Upper lobe of right lung (tissue), 1 donor: ENCODE data around the gene MYO1E. TPM values are rescaled to one million over a fixed set of nuclear protein-coding genes. Genes with fewer than 3 reads are reported as not detected.
"Not testable (repeated sequence)": the region's sequence is repeated elsewhere in the genome, so short reads cannot be mapped to it uniquely, and the experiment has no call there.

Source experiments
- ATAC-seq: fragments of 200-7000 bp; cut with Tn5 transposase; one replicate; pipeline ENCODE4 v1.9.1; 2020; ENCODE audit warnings: mild to moderate bottlenecking, moderate library complexity
- DNase-seq: peaks from one replicate; pipeline ENCODE4 v3.0.0-alpha.2; 2020
- H3K27ac ChIP-seq: fragments of 200-600 bp; one replicate; pipeline ENCODE4 v1.8.0; 2022
- H3K27me3 ChIP-seq: fragments of 200-600 bp; one replicate; pipeline ENCODE4 v1.8.0; 2022; ENCODE audit warnings: mild to moderate bottlenecking
- H3K36me3 ChIP-seq: fragments of 200-600 bp; one replicate; pipeline ENCODE4 v1.8.0; 2022
- H3K4me1 ChIP-seq: fragments of 200-600 bp; one replicate; pipeline ENCODE4 v1.8.0; 2022
- H3K4me3 ChIP-seq: fragments of 200-600 bp; one replicate; pipeline ENCODE4 v1.8.0; 2022; ENCODE audit warnings: mild to moderate bottlenecking
- H3K9me3 ChIP-seq: fragments of 200-600 bp; one replicate; pipeline ENCODE4 v1.8.0; 2022
- intact Hi-C: fragments of 100-400 bp; cut with DNase I; formaldehyde crosslinking; loops from one replicate; pipeline ENCODE4 v1.11.0; 2022
- total RNA-seq: library from RNA; stranded (reverse); fragmentation: NEBNext Ultra II Directional; extraction: Animal tissue kit (Norgen Biotek cat#: 25700); gene quantifications from one replicate; pipeline ENCODE4 v1.2.1, GENCODE V29; 2021
- TF ChIP-seq, protein P1 (sequence below): fragments of 200-600 bp; IDR thresholded peaks from one replicate; pipeline ENCODE4 v1.8.0; 2022; ENCODE audit warnings: antibody characterized with exemption
- donor health status: DM: no; HTN: yes; CAD: no; lungs with severe emphysema.

MYO1E gene
- total RNA-seq, 1 donor from 2014 or later, result 98.4 TPM

DNA sequence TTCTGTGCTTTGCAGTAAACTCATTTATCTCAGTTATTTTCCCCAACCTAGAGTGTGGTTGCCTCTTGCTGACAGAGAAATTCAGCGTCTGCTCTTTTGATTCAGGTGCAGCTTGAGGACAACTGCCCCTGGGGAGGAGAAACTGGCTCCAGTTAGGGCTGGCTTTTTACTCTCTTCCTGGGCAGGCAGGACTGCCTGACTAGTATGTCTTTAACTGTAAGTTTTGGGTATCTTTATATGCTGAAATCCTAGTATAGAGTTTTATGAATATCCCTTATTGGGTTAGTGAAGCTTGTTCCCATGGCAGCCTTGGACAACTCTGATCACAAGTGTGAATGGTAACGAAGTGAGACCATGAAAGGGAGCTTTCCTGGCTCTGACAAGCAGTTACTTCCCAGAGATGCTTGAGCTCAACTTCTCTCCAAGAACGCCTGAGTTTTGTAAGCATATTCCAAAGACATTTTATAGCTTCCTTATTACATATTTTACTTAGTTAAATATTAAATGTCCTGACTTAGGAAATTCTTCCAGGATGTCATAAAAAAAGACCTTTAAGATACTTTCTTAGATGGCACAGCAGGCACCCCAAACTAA lies 240.6 kb downstream of the MYO1E start:
- no peaks in the 10 kb centered on the region for H3K27me3 ChIP-seq
- TF ChIP-seq, protein P1, sequence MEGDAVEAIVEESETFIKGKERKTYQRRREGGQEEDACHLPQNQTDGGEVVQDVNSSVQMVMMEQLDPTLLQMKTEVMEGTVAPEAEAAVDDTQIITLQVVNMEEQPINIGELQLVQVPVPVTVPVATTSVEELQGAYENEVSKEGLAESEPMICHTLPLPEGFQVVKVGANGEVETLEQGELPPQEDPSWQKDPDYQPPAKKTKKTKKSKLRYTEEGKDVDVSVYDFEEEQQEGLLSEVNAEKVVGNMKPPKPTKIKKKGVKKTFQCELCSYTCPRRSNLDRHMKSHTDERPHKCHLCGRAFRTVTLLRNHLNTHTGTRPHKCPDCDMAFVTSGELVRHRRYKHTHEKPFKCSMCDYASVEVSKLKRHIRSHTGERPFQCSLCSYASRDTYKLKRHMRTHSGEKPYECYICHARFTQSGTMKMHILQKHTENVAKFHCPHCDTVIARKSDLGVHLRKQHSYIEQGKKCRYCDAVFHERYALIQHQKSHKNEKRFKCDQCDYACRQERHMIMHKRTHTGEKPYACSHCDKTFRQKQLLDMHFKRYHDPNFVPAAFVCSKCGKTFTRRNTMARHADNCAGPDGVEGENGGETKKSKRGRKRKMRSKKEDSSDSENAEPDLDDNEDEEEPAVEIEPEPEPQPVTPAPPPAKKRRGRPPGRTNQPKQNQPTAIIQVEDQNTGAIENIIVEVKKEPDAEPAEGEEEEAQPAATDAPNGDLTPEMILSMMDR, result no peak
- no peak overlapping the region for H3K4me3 ChIP-seq
- peaks cover 29% of the 10 kb centered on the region for H3K36me3 ChIP-seq
- H3K27ac ChIP-seq, result no peak overlapping the region
- intact Hi-C loops, result no loop called here
- ATAC-seq (no peak), DNase-seq (no peak)
- no peaks in the 10 kb centered on the region for H3K4me1 ChIP-seq
- no peaks in the 10 kb centered on the region for H3K9me3 ChIP-seq

DNA sequence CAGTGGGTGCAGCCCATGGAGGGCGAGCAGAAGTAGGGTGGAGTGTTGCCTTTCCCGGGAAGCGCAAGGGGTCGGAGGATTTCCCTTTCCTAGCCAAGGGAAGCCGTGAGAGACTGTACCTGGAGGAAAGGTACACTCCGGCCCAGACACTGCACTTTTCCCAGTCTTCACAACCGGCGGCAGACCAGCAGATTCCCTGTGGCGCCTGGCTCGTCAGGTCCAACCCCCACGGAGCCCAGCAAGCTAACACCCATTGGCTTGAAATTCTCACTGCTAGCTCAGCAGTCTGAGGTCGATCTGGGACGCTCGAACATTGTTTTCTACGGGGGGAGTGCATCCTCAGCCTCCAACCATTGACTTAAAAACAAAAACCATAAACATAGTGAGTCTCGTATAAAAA lies 241.2 kb downstream of the MYO1E start:
- ATAC-seq (no peak), DNase-seq (no peak)
- H3K27ac ChIP-seq, result no peak overlapping the region
- H3K27me3 ChIP-seq, result no peaks in the 10 kb centered on the region
- TF ChIP-seq, protein P1, result no peak
- intact Hi-C loops, result no loop called here
- H3K9me3 ChIP-seq, result no peaks in the 10 kb centered on the region
- H3K4me3 ChIP-seq, result no peak overlapping the region
- no peaks in the 10 kb centered on the region for H3K4me1 ChIP-seq
- peaks cover 23% of the 10 kb centered on the region for H3K36me3 ChIP-seq

DNA sequence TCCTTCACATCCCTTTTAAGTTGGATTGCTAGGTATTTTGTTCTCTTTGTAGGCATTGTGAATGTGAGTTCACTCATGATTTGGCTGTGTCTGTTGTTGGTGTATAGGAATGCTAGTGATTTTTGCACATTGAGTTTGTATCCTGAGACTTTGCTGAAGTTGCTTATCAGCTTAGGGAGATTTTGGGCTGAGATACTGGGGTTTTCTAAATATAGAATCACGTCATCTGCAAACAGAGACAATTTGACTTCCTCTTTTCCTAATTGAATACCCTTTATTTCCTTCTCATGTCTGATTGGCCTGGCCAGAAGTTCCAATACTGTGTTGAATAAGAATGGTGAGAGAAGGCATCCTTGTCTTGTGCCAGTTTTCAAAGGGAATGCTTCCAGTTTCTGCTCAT lies 245.4 kb downstream of the MYO1E start:
- DNase-seq, H3K9me3 ChIP-seq, intact Hi-C loops: not testable (repeated sequence)

DNA sequence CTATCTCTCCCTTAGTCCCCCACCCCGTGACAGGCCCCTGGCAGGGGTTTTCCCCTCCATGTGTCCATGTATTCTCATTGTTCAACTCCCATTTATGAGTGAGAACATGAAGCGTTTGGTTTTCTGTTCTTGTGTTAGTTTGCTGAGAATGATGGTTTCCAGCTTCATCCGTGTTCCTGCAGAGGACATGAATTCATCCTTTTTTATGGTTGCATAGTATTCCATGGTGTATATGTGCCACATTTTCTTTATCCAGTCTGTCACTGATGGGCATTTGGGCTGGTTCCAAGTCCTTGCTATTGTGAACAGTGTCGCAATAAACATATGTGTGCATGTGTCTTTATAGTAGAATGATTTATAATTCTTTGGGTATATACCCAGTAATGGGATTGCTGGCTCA lies 247.0 kb downstream of the MYO1E start:
- H3K9me3 ChIP-seq, H3K4me3 ChIP-seq, H3K27me3 ChIP-seq, H3K27ac ChIP-seq, intact Hi-C loops, H3K36me3 ChIP-seq, H3K4me1 ChIP-seq, ATAC-seq, DNase-seq: not testable (repeated sequence)

More for the DNA sequence above, 245.4 kb downstream of the MYO1E start:
- not testable (repeated sequence) for ATAC-seq, H3K27ac ChIP-seq, H3K4me1 ChIP-seq, H3K36me3 ChIP-seq, H3K27me3 ChIP-seq, H3K4me3 ChIP-seq

DNA sequence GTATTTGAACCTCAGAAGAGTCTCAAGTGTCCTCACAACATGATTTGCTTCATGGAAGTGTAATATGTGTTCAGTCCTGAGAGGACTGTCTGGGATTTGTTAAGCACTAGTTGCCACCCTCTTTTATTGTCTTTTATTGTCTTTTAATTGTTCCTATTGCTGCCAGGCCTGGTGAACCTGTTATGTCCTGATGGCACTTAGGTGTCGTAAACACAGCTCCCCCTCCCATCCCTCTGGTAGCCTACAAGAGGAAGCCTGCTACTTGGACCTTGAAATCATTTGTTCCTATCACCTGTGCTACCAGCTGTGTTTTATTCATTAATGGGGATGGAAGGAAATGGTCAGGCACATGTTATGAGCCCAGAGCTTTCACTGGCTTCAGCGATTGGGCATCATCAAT lies 248.4 kb downstream of the MYO1E start:
- H3K4me3 ChIP-seq, result no peak overlapping the region
- no peaks in the 10 kb centered on the region for H3K36me3 ChIP-seq
- H3K9me3 ChIP-seq, result no peaks in the 10 kb centered on the region
- intact Hi-C loops, result no loop called here
- H3K4me1 ChIP-seq, result no peaks in the 10 kb centered on the region
- ATAC-seq (no peak), DNase-seq (no peak)
- TF ChIP-seq, protein P1, result no peak
- H3K27ac ChIP-seq, result no peak overlapping the region
- no peaks in the 10 kb centered on the region for H3K27me3 ChIP-seq

DNA sequence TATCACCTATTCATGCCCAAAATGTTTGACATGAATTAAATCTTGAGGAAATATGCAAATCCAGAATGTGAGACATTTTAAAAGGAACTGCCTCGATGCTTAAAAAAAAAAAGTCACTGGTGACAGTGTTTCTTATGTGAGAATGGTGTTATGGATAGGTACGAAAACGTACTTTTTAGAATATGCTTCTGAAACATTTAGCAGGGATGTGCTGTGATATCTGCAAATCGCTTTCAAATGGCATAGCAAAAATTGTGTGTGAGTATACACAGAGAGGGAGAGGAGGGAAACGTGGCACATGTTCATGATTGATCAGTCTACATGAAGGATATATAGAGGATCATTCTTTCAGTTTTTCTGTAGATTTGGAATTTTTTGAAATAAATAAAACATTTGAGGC lies 251.7 kb downstream of the MYO1E start:
- H3K27ac ChIP-seq, result no peak overlapping the region
- H3K36me3 ChIP-seq, result no peaks in the 10 kb centered on the region
- no peaks in the 10 kb centered on the region for H3K4me1 ChIP-seq
- ATAC-seq (no peak), DNase-seq (no peak)
- H3K4me3 ChIP-seq, result no peak overlapping the region
- TF ChIP-seq, protein P1, result no peak
- H3K9me3 ChIP-seq, result no peaks in the 10 kb centered on the region
- intact Hi-C loops, result no loop called here
- H3K27me3 ChIP-seq, result no peaks in the 10 kb centered on the region

DNA sequence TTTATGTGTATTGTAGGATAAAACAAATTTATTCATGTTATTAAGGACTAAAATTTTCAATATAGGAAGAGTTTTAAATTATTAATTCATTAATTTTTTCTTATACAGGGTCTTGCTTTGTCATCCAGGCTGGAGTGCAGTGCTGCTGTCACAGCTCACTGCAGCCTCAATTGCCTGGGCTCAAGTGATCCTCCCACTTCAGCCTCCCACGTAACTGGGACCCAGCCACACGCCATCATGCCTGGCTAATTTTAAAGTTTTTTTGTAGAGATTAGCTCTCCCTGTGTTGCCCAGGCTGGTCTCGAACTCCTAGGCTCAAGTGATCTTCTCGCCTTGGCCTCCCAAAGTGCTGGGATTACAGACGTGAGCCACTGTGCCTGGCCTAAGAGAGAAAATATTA lies 253.0 kb downstream of the MYO1E start:
- no peaks in the 10 kb centered on the region for H3K9me3 ChIP-seq
- H3K27me3 ChIP-seq, result no peaks in the 10 kb centered on the region
- no peak for DNase-seq
- TF ChIP-seq, protein P1, result no peak
- H3K36me3 ChIP-seq, result no peaks in the 10 kb centered on the region
- H3K4me1 ChIP-seq, result no peaks in the 10 kb centered on the region
- no peak overlapping the region for H3K4me3 ChIP-seq
- no peak for ATAC-seq
- no peak overlapping the region for H3K27ac ChIP-seq
- intact Hi-C loops, result no loop called here
